ENCODE data around the gene KIAA1210. TPM values are rescaled to one million over a fixed set of nuclear protein-coding genes. Genes with fewer than 3 reads are reported as not detected.
"Not testable (repeated sequence)": the region's sequence is repeated elsewhere in the genome, so short reads cannot be mapped to it uniquely, and the experiment has no call there.

The KIAA1210 gene
- polyA plus RNA-seq, 10 donors, result 0.13 to 0.34 (median 0.26) TPM

GRCh38 chrX:119040432-119040831 is 87.2 kb downstream of the KIAA1210 start:
- no peak for DNase-seq

GRCh38 chrX:119036107-119037029 is 91.2 kb downstream of the KIAA1210 start:
- DNase-seq, result no peak

- no peak for DNase-seq
Observed at GRCh38 chrX:119030990-119031389, 96.6 kb downstream of the KIAA1210 start.

GRCh38 chrX:119029656-119030055 is 98.0 kb downstream of the KIAA1210 start:
- not testable (repeated sequence) for DNase-seq

GRCh38 chrX:119028733-119029330 is 98.8 kb downstream of the KIAA1210 start:
- no peak for DNase-seq

Other genes with a start within 250 kb of the KIAA1210 start
- gene LONRF3, start 153.2 kb downstream of the KIAA1210 start, polyA plus RNA-seq (ENCODE audit: insufficient read length in 10 of 10), result 1 to 10 TPM; 1.2 to 3.1 (median 2.1) TPM
- not detected for gene CT47C1, start 54.8 kb downstream of the KIAA1210 start, polyA plus RNA-seq (ENCODE audit: insufficient read length in 10 of 10)
- gene PGRMC1, start 108.5 kb upstream of the KIAA1210 start, polyA plus RNA-seq (ENCODE audit: insufficient read length in 10 of 10), result 100 to 1,000 TPM in 8 of 10 donors, 10 to 100 TPM in 2; 88.6 to 155 (median 107) TPM